ENCODE results near the gene RNU1-3.
"Not testable (repeated sequence)": the region's sequence is repeated elsewhere in the genome, so short reads cannot be mapped to it uniquely, and the experiment has no call there.

Gene RNU1-3

DNA sequence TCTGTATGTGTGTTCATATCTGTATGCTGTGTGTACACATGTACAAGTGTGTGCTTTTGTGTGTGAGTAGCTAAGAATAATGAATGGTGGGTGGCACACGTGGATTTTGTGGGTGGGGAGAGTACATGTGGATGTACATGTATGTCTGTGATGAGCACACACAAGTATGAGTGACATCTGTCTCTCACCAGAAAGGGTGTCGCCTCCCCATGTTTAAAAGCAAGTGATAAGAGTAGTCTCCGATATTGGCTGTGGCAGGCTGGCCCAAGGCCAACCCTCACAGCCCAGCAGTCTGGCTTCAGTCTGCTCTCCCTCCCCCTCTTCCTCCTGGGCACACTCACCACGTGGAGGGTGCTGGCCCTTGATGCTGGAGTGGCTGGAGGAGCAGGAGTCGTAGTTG is 36.9 kb upstream of the RNU1-3 start:
- H3K4me1 Mint-ChIP-seq; H3K9me3 Mint-ChIP-seq; H3K27me3 Mint-ChIP-seq; ATAC-seq (replicated peaks; ENCODE audit: extremely low read depth, poor library complexity, severe bottlenecking); H3K27ac Mint-ChIP-seq (ENCODE audit: low read depth); H3K36me3 Mint-ChIP-seq (ENCODE audit: insufficient read depth); DNase-seq (ENCODE audit: low spot score in 2 of 2); H3K4me3 Mint-ChIP-seq: not testable (repeated sequence)

DNA sequence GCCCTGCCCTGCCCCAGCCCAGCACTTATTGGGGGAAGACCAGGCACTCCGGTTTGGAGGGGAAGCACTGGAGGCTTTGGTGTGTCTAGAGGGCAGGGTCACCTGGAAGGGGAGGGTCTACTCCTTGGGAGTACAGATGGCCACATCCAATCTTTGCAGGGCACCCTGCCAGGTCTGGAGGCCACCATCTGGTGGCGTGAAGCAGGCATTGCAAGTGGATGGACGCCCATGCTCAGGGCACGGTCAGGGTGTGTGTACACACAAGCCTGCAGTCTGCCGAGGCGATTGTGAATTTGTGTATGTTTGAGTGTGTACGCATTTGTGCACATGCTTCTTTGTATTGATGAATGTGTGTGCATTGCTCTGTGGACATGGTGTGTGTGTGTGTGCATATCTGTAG is 36.4 kb upstream of the RNU1-3 start:
- H3K9me3 Mint-ChIP-seq; DNase-seq (ENCODE audit: low spot score in 2 of 2); H3K36me3 Mint-ChIP-seq (ENCODE audit: insufficient read depth); H3K27ac Mint-ChIP-seq (ENCODE audit: low read depth); ATAC-seq (replicated peaks; ENCODE audit: extremely low read depth, poor library complexity, severe bottlenecking); H3K4me1 Mint-ChIP-seq; H3K27me3 Mint-ChIP-seq; H3K4me3 Mint-ChIP-seq: not testable (repeated sequence)

DNA sequence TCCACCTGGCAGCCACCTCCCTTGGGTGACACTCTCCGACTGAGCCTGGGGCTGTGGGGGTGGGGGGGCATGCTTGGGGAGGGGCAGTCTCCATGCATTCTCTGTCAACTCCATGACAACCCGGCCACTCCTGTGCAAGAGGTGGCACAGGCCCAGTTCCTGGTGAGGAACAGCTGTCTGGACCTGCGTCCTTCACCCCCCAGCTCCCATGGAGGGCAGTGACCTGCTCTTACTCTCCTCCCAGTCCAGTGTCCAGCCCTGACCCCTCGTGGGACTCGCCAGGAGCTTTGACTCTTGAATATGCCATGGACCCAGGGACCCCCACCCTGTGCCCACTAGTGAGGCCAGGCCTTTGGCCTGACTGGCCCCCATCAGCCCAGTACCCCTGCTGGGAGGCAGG is 35.5 kb upstream of the RNU1-3 start:
- H3K27ac Mint-ChIP-seq (ENCODE audit: low read depth); H3K4me3 Mint-ChIP-seq; H3K4me1 Mint-ChIP-seq; DNase-seq (ENCODE audit: low spot score in 2 of 2); H3K27me3 Mint-ChIP-seq; H3K9me3 Mint-ChIP-seq; H3K36me3 Mint-ChIP-seq (ENCODE audit: insufficient read depth); ATAC-seq (replicated peaks; ENCODE audit: extremely low read depth, poor library complexity, severe bottlenecking): not testable (repeated sequence)

DNA sequence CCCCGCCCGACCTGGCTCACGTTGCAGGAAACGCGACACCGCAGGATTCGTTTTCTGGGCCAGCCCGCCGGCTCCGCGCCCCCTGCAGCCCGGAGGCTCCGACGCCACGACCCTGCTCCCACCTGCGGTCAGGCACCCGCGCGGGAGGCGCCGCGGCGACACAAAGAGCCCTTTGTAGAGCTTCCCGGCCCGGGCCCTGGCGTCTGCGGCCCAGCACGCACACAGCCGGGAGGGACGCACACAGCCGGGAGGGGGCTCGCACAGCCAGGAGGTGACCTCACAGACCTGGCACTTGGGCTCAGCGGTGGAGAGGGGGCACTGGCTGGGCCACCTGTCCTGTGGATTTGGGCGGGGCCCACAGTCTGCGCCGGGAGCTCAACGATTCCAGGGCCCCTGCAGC is 34.4 kb upstream of the RNU1-3 start:
- not testable (repeated sequence) for H3K4me1 Mint-ChIP-seq

DNA sequence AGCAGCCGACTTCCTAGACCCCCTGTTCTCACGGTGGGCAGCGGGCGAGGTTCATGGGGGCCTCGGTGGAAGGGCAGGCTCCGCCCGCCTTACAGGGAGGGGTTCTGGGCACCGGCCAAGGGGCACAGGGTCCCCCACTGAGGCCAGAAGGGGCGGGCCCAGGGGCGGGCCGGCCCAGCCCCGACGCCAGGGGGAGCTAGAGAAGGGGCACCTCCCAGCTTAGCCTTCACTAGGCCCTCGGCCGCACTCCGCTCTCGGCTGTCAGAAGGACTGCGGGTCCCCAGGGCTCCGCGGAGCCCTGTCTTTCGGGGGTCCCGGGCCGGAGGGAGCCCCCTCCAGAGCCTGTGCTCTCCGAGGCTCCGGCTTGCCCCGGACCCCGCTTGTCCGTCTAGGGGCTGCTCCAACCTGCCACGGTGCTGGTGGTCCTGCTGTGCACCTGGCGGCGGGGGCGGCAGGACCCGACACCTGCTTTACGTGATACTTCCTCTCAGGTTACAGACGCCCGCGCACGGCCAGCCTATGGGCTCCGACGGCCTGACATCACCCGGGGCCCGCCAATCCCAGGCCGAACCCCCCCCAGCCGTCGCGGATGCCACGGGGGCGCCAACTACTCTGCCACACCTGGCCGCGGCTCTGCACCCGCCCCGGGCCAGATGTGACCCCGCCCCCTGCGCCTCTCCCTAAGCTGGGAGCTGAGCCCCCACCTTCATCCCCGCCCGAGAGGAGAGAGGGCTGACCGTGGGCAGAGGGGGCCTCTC is 33.6 kb upstream of the RNU1-3 start:
- H3K9me3 Mint-ChIP-seq; H3K4me3 Mint-ChIP-seq; H3K4me1 Mint-ChIP-seq; H3K27ac Mint-ChIP-seq (ENCODE audit: low read depth); H3K36me3 Mint-ChIP-seq (ENCODE audit: insufficient read depth); DNase-seq (ENCODE audit: low spot score in 2 of 2); H3K27me3 Mint-ChIP-seq: not testable (repeated sequence)
- ATAC-seq (replicated peaks; ENCODE audit: extremely low read depth, poor library complexity, severe bottlenecking): peak; percentile 74

More for the DNA sequence above, 34.4 kb upstream of the RNU1-3 start:
- not testable (repeated sequence) for H3K36me3 Mint-ChIP-seq (ENCODE audit: insufficient read depth); H3K4me3 Mint-ChIP-seq; H3K27ac Mint-ChIP-seq (ENCODE audit: low read depth); ATAC-seq (replicated peaks; ENCODE audit: extremely low read depth, poor library complexity, severe bottlenecking); DNase-seq (ENCODE audit: low spot score in 2 of 2); H3K9me3 Mint-ChIP-seq; H3K27me3 Mint-ChIP-seq

DNA sequence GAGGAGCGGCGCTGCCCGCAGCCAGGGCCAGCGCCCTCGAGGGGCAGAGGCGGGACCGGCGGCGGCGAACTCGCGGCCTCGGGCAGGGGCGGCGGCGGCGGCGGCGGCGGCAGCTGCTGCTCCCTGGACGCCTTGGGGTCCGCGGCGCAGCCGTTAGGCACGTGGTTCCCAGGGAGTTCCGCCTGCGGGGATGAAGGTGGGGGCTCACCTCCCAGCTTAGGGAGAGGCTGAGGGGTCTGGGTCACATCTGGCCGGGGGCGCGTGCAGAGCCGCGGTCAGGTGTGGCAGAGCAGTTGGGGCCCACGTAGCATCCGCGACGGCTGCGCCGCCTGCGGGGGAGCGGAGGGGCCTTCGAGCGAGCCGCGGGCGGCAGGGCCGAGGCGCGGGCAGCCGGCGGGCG is 32.7 kb upstream of the RNU1-3 start:
- H3K27ac Mint-ChIP-seq (ENCODE audit: low read depth); DNase-seq (ENCODE audit: low spot score in 2 of 2); H3K9me3 Mint-ChIP-seq; ATAC-seq (replicated peaks; ENCODE audit: extremely low read depth, poor library complexity, severe bottlenecking); H3K4me3 Mint-ChIP-seq; H3K27me3 Mint-ChIP-seq; H3K36me3 Mint-ChIP-seq (ENCODE audit: insufficient read depth); H3K4me1 Mint-ChIP-seq: not testable (repeated sequence)

DNA sequence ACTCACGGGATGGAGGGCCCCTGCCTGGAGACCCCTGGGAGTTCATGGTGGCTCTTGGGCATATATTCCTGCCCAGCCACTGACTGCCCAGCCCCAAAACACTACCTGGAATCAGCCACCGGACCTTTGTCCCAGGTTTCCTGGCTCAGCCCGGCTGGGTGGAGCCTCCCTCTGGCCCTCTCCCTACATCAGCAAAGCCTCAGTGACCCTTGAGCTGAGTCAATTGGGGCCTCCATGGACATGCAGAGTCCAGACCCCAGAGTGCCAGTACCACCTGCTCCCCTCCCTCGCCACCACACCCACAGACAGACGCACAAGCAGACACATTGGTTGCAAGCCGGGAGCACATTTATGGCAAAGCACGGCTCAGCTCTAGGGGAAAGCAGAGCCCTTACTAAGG is 30.4 kb upstream of the RNU1-3 start:
- ATAC-seq (replicated peaks; ENCODE audit: extremely low read depth, poor library complexity, severe bottlenecking); H3K4me3 Mint-ChIP-seq; H3K4me1 Mint-ChIP-seq; H3K9me3 Mint-ChIP-seq; H3K27ac Mint-ChIP-seq (ENCODE audit: low read depth); DNase-seq (ENCODE audit: low spot score in 2 of 2); H3K36me3 Mint-ChIP-seq (ENCODE audit: insufficient read depth); H3K27me3 Mint-ChIP-seq: not testable (repeated sequence)

DNA sequence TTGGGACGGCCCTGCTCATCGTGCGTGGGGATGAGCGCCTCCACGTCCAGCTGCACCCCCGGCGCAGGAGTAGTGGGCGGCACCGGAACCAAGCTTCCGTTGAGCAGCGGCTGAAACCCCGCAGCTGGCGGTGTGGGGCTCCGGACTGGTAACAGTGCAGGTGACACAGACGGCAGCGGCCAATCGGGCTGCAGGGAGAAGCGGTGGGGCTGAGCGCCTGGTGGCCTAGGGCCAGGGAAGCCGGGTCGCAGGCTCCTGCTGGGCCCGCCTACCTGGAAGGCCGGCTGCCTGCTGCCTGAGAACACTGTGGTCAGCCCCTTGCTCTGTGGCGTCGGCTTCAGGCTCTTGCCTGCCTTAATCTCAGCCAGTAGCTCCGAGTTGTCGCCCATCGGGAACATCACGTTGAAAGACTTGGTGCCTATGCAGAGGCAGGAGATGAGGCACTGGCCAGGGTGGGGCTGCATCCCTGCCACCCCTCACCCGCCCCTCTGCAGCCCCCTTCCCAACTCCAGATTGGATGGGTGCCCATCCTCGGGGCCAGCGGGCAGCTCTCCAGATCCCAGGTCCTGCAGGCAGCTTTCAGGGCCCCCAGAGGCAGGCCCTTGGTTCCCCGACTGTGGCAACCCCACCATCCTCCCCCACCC is 29.9 kb upstream of the RNU1-3 start:
- not testable (repeated sequence) for H3K4me3 Mint-ChIP-seq; H3K36me3 Mint-ChIP-seq (ENCODE audit: insufficient read depth); DNase-seq (ENCODE audit: low spot score in 2 of 2)

DNA sequence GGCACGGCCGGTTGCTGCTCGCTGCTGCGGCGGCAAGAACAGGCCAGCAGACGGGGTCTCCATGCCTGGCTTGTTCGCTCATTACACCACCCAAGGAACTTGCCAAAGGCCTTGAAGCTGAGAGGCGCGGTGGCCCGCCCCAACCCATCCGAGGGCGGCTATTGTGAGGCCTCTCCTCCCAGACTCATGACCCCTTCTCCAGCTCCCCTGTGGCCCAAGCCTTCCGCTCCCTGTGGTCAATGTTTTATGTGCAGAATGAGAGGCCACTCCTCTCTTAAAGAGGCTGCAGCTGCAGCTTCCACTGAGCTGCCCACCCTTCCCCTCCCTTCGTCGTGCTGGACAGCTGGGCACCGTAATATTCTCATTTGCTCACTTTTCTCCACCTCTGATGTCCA is 27.6 kb upstream of the RNU1-3 start:
- H3K36me3 Mint-ChIP-seq (ENCODE audit: insufficient read depth); H3K27me3 Mint-ChIP-seq; H3K4me1 Mint-ChIP-seq; H3K4me3 Mint-ChIP-seq; H3K9me3 Mint-ChIP-seq; H3K27ac Mint-ChIP-seq (ENCODE audit: low read depth); ATAC-seq (replicated peaks; ENCODE audit: extremely low read depth, poor library complexity, severe bottlenecking); DNase-seq (ENCODE audit: low spot score in 2 of 2): not testable (repeated sequence)

More for the DNA sequence above, 29.9 kb upstream of the RNU1-3 start:
- not testable (repeated sequence) for H3K9me3 Mint-ChIP-seq; H3K4me1 Mint-ChIP-seq; ATAC-seq (replicated peaks; ENCODE audit: extremely low read depth, poor library complexity, severe bottlenecking); H3K27me3 Mint-ChIP-seq; H3K27ac Mint-ChIP-seq (ENCODE audit: low read depth)

DNA sequence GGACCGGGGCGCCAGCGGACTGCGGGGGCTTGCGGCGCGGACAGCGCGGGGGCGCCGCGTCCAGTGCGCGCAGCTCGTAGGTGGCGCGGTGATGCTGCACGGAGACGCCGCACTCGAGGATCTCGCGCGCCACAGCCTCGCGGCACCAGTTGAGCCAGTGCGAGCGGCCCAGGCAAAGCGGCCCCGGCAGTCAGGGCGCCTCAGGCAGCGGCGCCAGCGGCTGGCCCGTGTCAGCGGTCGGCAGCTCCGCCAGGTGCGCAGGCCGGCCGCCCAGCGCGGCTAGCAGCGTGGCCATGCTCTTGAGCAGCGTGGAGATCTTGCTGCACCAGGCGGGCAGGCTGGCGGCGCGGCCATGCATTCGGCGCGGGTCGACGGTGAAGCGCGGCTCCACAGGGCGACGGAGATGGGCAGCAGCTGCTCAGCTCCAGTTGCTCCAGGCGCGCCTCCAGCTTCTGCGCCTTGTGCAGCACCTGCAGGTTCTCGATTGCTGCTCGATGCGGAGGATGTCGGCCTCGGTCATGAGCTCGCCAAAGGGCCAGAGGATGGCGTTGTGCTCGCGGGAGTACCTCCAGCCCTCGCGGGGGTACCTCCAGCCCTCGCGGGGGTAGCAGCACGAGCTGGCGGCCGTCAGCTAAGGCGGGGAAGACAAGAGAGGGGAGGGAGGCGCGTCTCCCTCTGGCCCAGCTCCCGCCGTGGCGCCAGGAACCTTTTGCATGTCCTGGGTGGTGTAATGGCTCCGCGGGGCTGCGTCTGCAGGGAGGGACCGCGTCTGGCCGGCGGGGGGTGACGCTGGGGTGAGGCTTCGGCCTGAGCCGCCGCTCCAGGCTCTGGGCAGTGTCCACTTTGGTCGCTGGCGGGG is 26.9 kb upstream of the RNU1-3 start:
- ATAC-seq (replicated peaks; ENCODE audit: extremely low read depth, poor library complexity, severe bottlenecking); H3K9me3 Mint-ChIP-seq; H3K4me3 Mint-ChIP-seq: not testable (repeated sequence)

DNA sequence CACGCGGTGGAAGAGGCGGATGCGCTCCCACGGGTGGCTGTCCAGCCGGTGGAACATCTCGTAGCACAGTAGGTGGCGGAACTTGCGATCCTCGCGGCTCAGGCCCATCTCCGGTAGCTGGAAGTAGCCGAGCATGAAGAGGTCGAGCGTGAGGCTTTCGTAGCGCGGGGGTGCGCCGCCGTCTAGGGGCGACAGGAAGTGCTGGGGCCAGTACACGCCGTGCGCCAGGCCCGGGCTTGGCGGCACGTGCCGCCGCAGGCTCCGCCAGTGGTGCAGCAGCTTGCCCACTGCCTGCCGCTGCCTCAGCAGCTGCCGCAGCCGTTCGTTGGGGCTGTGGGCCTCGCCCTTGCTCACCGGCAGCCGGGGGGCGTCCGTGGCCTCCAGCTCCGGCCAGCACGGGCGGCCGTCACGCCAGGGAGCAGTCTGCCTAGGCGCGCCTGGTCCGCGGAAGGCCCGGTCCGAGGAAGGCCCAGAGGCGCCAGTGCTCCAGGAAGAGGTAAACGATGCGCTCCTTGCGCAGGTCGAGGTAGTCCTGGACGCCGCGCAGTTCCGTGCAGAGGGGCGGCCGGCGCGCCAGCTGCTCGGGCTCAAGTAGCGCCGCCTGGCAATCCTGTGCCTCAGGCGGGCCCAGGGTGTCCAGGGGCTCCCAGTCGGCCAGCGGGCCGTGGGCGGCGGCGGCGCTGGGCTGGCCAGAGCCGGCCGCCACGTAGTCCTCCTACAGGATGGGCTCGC is 26.1 kb upstream of the RNU1-3 start:
- not testable (repeated sequence) for DNase-seq (ENCODE audit: low spot score in 2 of 2); H3K4me3 Mint-ChIP-seq; H3K27me3 Mint-ChIP-seq; H3K36me3 Mint-ChIP-seq (ENCODE audit: insufficient read depth); H3K27ac Mint-ChIP-seq (ENCODE audit: low read depth); H3K9me3 Mint-ChIP-seq; H3K4me1 Mint-ChIP-seq
- peak; percentile 24 for ATAC-seq (replicated peaks; ENCODE audit: extremely low read depth, poor library complexity, severe bottlenecking)

More for the DNA sequence above, 26.9 kb upstream of the RNU1-3 start:
- not testable (repeated sequence) for H3K36me3 Mint-ChIP-seq (ENCODE audit: insufficient read depth); DNase-seq (ENCODE audit: low spot score in 2 of 2); H3K27ac Mint-ChIP-seq (ENCODE audit: low read depth); H3K27me3 Mint-ChIP-seq; H3K4me1 Mint-ChIP-seq

DNA sequence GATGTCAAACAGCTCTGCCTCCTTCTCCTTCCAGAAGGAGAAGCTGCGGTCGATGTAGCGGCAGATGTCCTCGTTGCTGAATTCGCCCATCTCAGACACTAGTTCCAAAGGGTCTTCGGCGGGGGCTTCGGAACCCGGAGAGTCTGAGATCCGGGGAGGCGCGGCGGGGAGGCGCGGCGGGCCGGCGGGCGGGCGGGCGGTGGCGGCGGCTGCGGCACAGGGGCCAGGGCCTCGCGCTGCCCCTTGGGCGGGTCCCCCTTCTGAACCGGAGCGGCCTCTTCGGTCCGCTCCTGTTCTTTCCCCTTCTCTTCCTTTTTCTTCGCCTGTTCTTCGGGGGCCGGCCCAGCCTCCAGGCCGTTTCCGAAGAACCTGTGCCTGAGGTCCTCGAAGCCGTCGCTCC is 25.5 kb upstream of the RNU1-3 start:
- H3K27me3 Mint-ChIP-seq; H3K27ac Mint-ChIP-seq (ENCODE audit: low read depth); H3K4me3 Mint-ChIP-seq; H3K9me3 Mint-ChIP-seq; ATAC-seq (replicated peaks; ENCODE audit: extremely low read depth, poor library complexity, severe bottlenecking); DNase-seq (ENCODE audit: low spot score in 2 of 2); H3K4me1 Mint-ChIP-seq; H3K36me3 Mint-ChIP-seq (ENCODE audit: insufficient read depth): not testable (repeated sequence)
